ENCODE measurements around the gene A2ML1. TPM values are rescaled to one million over a fixed set of nuclear protein-coding genes. Genes with fewer than 3 reads are reported as not detected.
A peak's percentile ranks its signal among the peaks of the same experiment; 100 is the strongest.
"Not testable (repeated sequence)": the region's sequence is repeated elsewhere in the genome, so short reads cannot be mapped to it uniquely, and the experiment has no call there.

A2ML1 gene
- total RNA-seq, 1 experiment from 2014 or later: 3.3 TPM

DNA sequence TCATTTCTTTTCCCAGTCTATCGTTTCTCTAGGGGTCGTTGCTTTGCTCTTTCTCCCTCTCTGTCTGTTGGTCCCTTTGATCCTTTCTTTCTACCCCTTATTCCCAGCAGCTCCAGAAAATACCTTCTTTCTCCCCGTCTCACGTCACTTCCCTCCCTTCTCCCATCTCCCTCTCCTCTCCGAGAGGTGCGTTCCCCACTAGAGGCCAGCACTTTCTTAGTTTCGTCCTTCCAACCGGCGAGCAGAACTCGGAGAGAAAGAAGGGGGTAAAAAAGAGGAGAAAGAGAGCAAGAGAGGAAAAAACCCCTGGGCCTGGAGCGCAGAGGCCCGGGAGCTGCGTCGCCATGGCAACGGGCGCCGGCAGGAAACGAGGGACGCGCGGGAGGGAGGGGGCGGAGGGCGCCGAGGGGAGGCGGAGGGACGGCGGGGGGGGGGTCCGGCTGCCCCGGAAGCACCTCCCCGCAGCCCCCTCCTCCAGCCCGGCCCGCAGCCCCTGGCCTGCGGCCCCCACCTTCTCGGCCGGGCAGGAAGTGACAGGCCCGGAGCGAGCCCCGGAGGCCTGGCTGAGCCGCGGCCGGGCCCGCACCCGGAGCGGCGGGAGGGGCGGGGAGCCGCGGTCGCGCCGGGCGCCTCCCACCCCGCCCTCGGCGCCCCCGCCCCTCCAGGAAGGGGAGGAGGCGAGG is 91.8 kb downstream of the A2ML1 start, which contains the start of gene PHC1:
Gene PHC1, plus strand, starts transcription at position 477 of the 683 bp plus-strand sequence. CDS start 3,169 bp downstream, outside the sequence.
- POLR2A ChIA-PET (ENCODE audit: low non-redundant PET); H3K27me3 ChIP-seq (replicated peaks; ENCODE audit: insufficient read depth, low read depth, low read length, poor library complexity); H3K36me3 ChIP-seq (ENCODE audit: insufficient read depth, low read length, poor library complexity, severe bottlenecking); H3K9me3 ChIP-seq (ENCODE audit: low read depth, low read length, poor library complexity, severe bottlenecking); H3K4me1 ChIP-seq (ENCODE audit: insufficient read depth, low read length, poor library complexity, severe bottlenecking); BruUV-seq (replicated peaks): not testable (repeated sequence)
- CTCF ChIA-PET: interaction anchor here (0.7 to 1.0 kb wide), 2 partner anchors 35 to 257 kb away, joined by 3 to 8 read pairs; partner anchors contain the start of gene M6PR
- H3K4me3 ChIP-seq (ENCODE audit: low read depth, low read length, poor library complexity, severe bottlenecking): peak within 1 kb of the TSS; percentile 68
- peak; percentile 88 for DNase-seq (ENCODE audit: low spot score)
- TF ChIP-seq, protein P1, sequence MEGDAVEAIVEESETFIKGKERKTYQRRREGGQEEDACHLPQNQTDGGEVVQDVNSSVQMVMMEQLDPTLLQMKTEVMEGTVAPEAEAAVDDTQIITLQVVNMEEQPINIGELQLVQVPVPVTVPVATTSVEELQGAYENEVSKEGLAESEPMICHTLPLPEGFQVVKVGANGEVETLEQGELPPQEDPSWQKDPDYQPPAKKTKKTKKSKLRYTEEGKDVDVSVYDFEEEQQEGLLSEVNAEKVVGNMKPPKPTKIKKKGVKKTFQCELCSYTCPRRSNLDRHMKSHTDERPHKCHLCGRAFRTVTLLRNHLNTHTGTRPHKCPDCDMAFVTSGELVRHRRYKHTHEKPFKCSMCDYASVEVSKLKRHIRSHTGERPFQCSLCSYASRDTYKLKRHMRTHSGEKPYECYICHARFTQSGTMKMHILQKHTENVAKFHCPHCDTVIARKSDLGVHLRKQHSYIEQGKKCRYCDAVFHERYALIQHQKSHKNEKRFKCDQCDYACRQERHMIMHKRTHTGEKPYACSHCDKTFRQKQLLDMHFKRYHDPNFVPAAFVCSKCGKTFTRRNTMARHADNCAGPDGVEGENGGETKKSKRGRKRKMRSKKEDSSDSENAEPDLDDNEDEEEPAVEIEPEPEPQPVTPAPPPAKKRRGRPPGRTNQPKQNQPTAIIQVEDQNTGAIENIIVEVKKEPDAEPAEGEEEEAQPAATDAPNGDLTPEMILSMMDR (conservative IDR thresholded peaks at IDR 0.05; ENCODE audit: low read depth, low read length): peak; percentile 54
- peak within 1 kb of the TSS; percentile 78 for H3K27ac ChIP-seq (ENCODE audit: low read depth, low read length, poor library complexity, severe bottlenecking)
- intact Hi-C loops (cut with micrococcal nuclease; ENCODE audit: unreplicated experiment): loop anchor here (5.0 kb wide), 1 partner anchor 33 kb away; the partner anchor contains the start of gene M6PR

DNA sequence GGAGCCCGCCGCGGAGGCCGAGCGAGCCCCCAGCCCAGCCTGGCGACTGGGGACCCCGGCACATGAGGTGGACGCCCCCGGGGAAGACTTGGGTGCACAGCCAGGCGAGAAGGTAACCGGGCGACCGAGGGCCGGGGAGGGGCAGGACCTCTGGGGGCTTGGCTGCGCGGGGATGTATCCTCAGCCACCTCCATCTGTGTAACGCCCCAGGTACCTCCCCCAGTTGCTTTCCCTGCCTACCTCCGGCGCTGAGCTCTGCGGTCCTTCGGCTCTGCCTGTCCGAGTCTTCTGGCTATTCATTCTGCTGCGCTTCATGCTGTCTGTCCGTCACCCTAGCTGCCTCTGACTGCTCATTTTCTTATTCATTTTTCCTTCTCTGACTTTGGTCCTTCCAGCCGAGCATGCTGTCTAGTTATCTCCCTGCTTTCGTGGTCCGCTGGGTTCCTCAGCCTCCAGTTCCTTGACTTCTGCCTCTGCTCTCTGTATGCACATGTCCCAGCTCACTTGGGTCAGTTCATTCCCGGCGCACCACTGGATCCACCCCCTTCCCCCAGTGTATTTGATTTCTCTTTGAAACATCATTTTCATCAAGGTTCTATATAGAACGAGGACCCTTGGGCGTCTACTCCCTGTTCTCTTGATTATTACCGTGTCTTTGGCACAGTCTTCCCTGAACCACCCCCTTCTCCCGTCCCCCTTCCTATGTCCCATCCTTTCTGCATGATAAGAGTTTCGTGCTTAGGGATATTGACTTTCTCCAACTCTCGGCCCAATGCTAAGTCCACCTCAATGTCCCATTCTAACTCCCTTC is 92.5 kb downstream of the A2ML1 start:
- POLR2A ChIA-PET (ENCODE audit: low non-redundant PET): no interaction called here
- BruUV-seq (replicated peaks): no TSS peak
- Histone ChIP-seq H3K9me3 (ENCODE audit: low read depth, low read length, poor library complexity, severe bottlenecking) (no peaks in the 10 kb centered on the region), H3K36me3 (ENCODE audit: insufficient read depth, low read length, poor library complexity, severe bottlenecking) (peaks cover 7% of the 10 kb centered on the region), H3K27me3 (replicated peaks; ENCODE audit: insufficient read depth, low read depth, low read length, poor library complexity) (no peaks in the 10 kb centered on the region), H3K4me1 (ENCODE audit: insufficient read depth, low read length, poor library complexity, severe bottlenecking) (peaks cover 9% of the 10 kb centered on the region), H3K27ac (ENCODE audit: low read depth, low read length, poor library complexity, severe bottlenecking) (no peak overlapping the region), H3K4me3 (ENCODE audit: low read depth, low read length, poor library complexity, severe bottlenecking) (peak overlapping the region; percentile 68)
- peak; percentile 34 for DNase-seq (ENCODE audit: low spot score)
- TF ChIP-seq EZH2 (IDR thresholded peaks at IDR 0.05; ENCODE audit: borderline replicate concordance, low read depth, low read length, poor library complexity, severe bottlenecking): no peak
- TF ChIP-seq, protein P1 (conservative IDR thresholded peaks at IDR 0.05; ENCODE audit: low read depth, low read length): no peak
- CTCF ChIA-PET: interaction anchor here (0.7 to 1.0 kb wide), 2 partner anchors 35 to 258 kb away, joined by 3 to 8 read pairs; partner anchors contain the start of gene M6PR
- intact Hi-C loops (cut with micrococcal nuclease; ENCODE audit: unreplicated experiment): loop anchor here (5.0 kb wide), 1 partner anchor 32 kb away; the partner anchor contains the start of gene M6PR

DNA sequence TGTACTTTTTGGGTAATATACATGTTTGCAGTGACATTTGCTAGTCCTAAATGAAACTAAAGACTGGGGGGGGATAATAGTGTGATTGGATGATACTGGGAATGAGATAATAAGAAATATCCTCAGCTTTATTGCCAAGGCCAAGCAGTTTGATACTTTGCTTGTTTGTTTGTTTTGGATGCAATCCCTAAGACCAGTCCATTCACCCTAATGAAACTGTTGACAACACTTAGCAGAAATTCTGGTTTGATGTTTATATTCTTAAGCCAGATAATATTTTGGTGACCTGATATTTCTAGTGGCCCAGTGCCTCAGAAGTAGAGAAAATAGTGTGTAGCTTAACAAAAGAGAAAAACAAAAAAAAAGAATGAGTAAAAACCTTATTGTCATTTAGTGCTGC is 93.7 kb downstream of the A2ML1 start:
- Histone ChIP-seq H3K27ac (ENCODE audit: low read depth, low read length, poor library complexity, severe bottlenecking) (no peak overlapping the region), H3K4me1 (ENCODE audit: insufficient read depth, low read length, poor library complexity, severe bottlenecking) (peaks cover 9% of the 10 kb centered on the region), H3K36me3 (ENCODE audit: insufficient read depth, low read length, poor library complexity, severe bottlenecking) (peaks cover 7% of the 10 kb centered on the region), H3K27me3 (replicated peaks; ENCODE audit: insufficient read depth, low read depth, low read length, poor library complexity) (no peaks in the 10 kb centered on the region), H3K9me3 (ENCODE audit: low read depth, low read length, poor library complexity, severe bottlenecking) (no peaks in the 10 kb centered on the region), H3K4me3 (ENCODE audit: low read depth, low read length, poor library complexity, severe bottlenecking) (no peak overlapping the region)
- POLR2A ChIA-PET (ENCODE audit: low non-redundant PET): no interaction called here
- TSS peak; percentile 47 for BruUV-seq (replicated peaks)
- intact Hi-C loops (cut with micrococcal nuclease; ENCODE audit: unreplicated experiment): no loop called here
- no peak for DNase-seq (ENCODE audit: low spot score)
- TF ChIP-seq, protein P1 (conservative IDR thresholded peaks at IDR 0.05; ENCODE audit: low read depth, low read length): no peak
- TF ChIP-seq EZH2 (IDR thresholded peaks at IDR 0.05; ENCODE audit: borderline replicate concordance, low read depth, low read length, poor library complexity, severe bottlenecking): no peak
- CTCF ChIA-PET: no interaction called here
